ENCODE data around the gene TGM5.
"Not testable (repeated sequence)": the region's sequence is repeated elsewhere in the genome, so short reads cannot be mapped to it uniquely, and the experiment has no call there.

The TGM5 gene

GRCh38 chr15:43244092-43244491 is 22.6 kb downstream of the TGM5 start:
- DNase-seq (ENCODE audit: low read depth), result no peak

- no peak for DNase-seq (ENCODE audit: low read depth)
Measured at GRCh38 chr15:43243020-43243645, 23.6 kb downstream of the TGM5 start.

GRCh38 chr15:43242616-43243015 is 24.1 kb downstream of the TGM5 start:
- DNase-seq (ENCODE audit: low read depth), result no peak

DNA sequence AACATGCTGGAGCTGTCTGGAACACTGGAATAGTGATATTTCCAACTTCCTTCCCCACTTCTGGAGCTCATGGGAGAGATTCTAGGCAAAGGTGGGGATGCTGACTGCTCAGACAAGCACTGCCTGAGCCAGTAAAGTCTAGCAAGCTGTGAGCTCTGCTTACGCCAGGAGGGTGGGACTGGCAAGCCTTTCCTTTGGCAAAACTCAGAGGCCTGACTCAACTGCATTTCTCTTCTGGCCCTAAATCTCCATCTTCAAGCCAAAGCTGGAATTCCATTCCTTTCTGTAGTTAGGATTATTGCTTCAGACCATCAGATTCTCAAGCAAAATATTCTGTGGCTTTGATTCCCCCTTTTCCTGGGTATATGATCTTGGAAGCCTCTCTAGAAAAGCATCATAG is 25.6 kb downstream of the TGM5 start:
- peak; percentile 34 for DNase-seq (ENCODE audit: low read depth)

DNA sequence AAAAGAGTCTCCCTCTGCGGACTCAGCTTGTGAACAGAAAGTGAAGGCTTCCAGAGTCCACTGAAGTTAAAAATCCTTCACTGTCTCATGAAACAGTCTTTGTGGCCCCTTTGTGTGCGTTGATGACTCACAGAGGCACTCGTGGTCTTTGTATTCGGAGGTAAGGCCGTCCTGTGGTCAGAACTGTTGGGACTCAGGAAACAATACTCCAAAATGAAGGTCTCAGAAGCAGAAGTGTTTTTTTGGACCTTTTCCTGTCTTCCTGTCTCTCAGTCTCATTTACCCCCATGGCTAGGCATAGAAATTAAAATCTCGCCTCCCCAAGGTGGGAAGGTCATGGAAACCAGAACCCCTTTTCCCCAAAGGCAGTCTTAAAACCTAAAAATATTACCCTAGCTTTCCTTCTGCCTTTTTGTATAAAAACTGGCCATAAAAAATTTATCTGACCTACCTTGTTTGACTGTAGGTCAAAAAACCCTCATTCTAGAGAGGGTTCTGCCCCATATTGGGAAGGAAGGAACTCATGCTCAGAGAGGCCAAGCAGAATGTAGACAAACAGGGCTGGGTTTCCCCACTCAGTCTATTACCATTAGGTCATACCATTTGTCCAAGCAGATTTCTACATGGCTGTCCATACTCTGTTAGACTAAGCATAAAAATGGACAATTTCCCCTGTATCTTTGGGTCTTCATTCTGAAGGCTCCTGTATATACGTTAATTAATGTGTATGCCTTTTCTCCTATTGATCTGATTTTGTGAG is 26.8 kb downstream of the TGM5 start:
- no peak for DNase-seq (ENCODE audit: low read depth)

DNA sequence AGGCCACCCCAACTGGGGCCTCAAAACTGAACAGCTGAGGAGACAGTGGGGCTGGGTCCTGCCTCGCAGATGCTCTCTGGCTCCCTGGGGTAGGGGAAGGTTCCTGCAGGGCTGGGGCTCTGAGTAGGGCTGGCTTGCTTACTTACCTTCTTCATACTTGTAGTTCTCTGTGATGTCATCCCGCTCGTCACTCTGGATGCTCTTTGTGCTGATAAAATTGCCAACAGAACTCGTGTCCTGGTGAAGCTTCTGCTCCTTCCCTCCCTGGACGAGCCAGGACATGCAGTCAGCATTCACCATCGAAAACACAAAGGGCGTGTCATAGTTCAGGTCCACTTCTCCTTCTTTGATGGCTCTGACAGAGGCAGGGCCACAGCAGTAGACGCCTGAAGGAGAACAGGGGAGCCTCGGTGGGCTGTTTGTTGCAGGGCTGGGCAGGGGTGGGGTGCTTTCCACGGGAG is 28.0 kb downstream of the TGM5 start:
- DNase-seq (ENCODE audit: low read depth), result no peak

GRCh38 chr15:43237842-43238470 is 28.8 kb downstream of the TGM5 start:
- no peak for DNase-seq (ENCODE audit: low read depth)

DNA sequence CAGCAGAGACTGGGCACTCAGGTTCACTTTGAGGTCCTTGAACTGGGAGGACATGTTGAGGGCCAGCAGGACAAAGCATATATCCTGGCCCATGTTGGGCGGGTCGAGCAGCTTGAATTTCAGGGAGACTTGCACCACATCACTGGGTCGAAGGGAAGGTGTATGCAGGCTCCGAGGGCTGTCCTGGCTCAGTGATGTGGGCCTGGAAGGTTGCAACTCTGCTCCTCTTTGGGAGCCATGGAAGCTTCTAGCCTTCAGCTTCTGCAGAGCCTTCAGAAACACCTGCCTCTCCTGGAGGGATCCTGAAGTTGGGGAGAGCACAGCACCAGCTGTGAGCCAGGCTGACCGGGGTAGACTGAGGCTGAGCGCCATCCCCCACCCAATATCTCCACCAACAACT is 31.2 kb downstream of the TGM5 start:
- DNase-seq (ENCODE audit: low read depth), result no peak

DNA sequence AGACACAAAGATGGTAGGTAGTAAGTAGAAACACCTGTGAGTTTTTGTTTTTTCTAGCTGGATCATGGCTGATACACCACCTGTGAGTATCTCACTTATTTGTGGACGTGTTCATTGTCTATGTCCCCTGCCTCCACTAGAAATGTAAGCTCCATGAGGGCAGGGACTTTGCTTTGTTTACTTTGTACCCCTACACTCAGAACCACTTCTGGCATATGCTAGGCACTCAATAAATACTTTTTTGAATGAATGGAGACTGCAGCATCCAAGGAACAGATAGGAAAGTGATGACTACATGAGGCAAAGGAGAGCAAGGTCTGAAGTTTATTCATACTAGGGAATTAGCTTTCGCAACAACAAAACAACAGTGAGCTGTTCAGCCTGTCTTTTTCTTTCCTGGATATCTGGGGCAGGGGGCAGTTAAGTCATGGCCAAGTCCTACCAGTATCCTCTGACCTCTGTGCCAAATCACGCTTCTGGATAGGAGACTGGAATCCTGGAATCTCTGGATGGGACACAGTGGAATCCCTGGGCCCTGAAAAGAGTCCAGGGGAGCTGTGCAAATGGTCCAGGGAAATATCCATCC is 34.3 kb downstream of the TGM5 start:
- DNase-seq (ENCODE audit: low read depth), result no peak

- no peak for DNase-seq (ENCODE audit: low read depth)
Measured at GRCh38 chr15:43230640-43231115, 36.0 kb downstream of the TGM5 start.

GRCh38 chr15:43229977-43230376 is 36.8 kb downstream of the TGM5 start:
- DNase-seq (ENCODE audit: low read depth), result no peak

GRCh38 chr15:43226436-43227305 is 40.1 kb downstream of the TGM5 start:
- no peak for DNase-seq (ENCODE audit: low read depth)

DNA sequence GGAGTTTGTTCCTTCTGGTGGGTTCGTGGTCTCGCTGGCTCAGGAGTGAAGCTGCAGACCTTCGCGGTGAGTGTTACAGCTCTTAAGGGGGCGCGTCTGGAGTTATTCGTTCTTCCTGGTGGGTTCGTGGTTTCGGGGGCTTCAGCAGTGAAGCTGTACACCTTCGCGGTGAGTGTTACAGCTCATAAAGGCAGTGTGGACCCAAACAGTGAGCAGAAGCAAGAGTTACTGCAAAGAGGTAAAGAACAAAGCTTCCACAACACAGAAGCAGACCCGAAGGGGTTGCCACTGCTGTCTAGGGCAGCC is 40.8 kb downstream of the TGM5 start:
- not testable (repeated sequence) for DNase-seq (ENCODE audit: low read depth)

- DNase-seq (ENCODE audit: low read depth), result peak; percentile 32
Measured at GRCh38 chr15:43225201-43225949, 41.4 kb downstream of the TGM5 start.

DNA sequence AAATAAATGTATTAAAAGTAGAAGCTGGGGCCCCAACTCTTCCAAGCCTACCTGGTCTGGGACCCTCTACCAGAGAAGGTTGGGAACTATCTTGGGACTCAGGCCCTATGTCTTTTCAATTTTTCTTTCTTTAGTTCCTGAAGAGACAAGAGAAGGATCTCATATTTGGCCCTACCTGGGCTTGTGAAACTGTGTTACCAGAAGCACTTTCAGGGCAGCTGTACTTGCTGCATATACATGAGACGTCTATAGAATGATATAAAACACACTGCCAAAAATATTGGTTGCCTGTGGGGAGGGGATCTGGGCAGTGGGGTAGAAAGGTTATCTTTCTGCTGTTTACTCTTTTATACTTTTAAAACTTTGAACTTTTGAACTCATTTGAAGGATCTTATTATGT is 45.3 kb downstream of the TGM5 start:
- no peak for DNase-seq (ENCODE audit: low read depth)

GRCh38 chr15:43220991-43221403 is 45.7 kb downstream of the TGM5 start, which contains the start of gene EPB42:
TSS of gene EPB42 (minus strand) at chr15:43221018. CDS start at chr15:43220825, 193 bp downstream.
- no peak for DNase-seq (ENCODE audit: low read depth)

- DNase-seq (ENCODE audit: low read depth), result no peak
Measured at GRCh38 chr15:43219929-43220928, 46.5 kb downstream of the TGM5 start.

GRCh38 chr15:43218908-43219706 is 47.6 kb downstream of the TGM5 start:
- DNase-seq (ENCODE audit: low read depth), result no peak

DNA sequence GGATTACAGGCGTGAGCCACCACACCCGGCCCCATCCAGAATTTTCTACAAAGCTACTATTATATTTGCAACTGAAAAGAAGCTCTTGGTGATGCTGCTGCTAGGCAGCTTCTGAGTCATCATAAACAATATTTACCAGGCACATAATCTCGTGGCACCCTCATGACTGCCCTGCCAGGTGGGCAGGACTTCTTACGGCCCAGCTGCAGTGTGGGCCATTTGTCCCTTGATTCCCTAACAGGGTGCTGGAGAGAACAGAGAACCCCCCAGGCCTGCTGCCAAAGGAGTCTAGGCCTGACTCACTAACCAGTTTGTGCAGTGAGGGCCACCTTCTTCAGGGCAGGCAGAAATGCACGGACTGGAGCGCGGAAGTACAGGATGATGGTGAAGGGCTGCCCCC is 50.8 kb downstream of the TGM5 start:
- no peak for DNase-seq (ENCODE audit: low read depth)
